Measurements from ENCODE around the gene HDAC8. TPM values are rescaled to one million over a fixed set of nuclear protein-coding genes. Genes with fewer than 3 reads are reported as not detected.
"Not testable (repeated sequence)": the region's sequence is repeated elsewhere in the genome, so short reads cannot be mapped to it uniquely, and the experiment has no call there.

Gene HDAC8
- total RNA-seq, 1 donor from 2014 or later, result 23.4 TPM

GRCh38 chrX:72468607-72469006, 104.0 kb downstream of the HDAC8 start:
- intact Hi-C loops (cut with DNase I), result no loop called here

GRCh38 chrX:72467135-72467534, 105.5 kb downstream of the HDAC8 start:
- intact Hi-C loops (cut with DNase I), result no loop called here
- no peak for DNase-seq (ENCODE audit: low spot score)

More at GRCh38 chrX:72468607-72469006, 104.0 kb downstream of the HDAC8 start:
- DNase-seq (ENCODE audit: low spot score), result no peak

GRCh38 chrX:72466493-72466892, 106.2 kb downstream of the HDAC8 start:
- intact Hi-C loops (cut with DNase I), result no loop called here
- no peak for DNase-seq (ENCODE audit: low spot score)

GRCh38 chrX:72465889-72466288, 106.8 kb downstream of the HDAC8 start:
- intact Hi-C loops (cut with DNase I), result no loop called here
- DNase-seq (ENCODE audit: low spot score), result no peak

GRCh38 chrX:72461766-72462165, 110.9 kb downstream of the HDAC8 start:
- intact Hi-C loops (cut with DNase I), result no loop called here

GRCh38 chrX:72461288-72461687, 111.4 kb downstream of the HDAC8 start:
- no peak for DNase-seq (ENCODE audit: low spot score)
- intact Hi-C loops (cut with DNase I), result no loop called here

More at GRCh38 chrX:72461766-72462165, 110.9 kb downstream of the HDAC8 start:
- no peak for DNase-seq (ENCODE audit: low spot score)

- intact Hi-C loops (cut with DNase I), result no loop called here
- no peak for DNase-seq (ENCODE audit: low spot score)
Observed at GRCh38 chrX:72460715-72461114, 111.9 kb downstream of the HDAC8 start.

GRCh38 chrX:72449034-72449433, 123.6 kb downstream of the HDAC8 start:
- DNase-seq (ENCODE audit: low spot score); intact Hi-C loops (cut with DNase I): not testable (repeated sequence)

GRCh38 chrX:72440764-72441163, 131.9 kb downstream of the HDAC8 start:
- intact Hi-C loops (cut with DNase I); DNase-seq (ENCODE audit: low spot score): not testable (repeated sequence)

GRCh38 chrX:72436010-72436409, 136.6 kb downstream of the HDAC8 start:
- intact Hi-C loops (cut with DNase I), result no loop called here
- no peak for DNase-seq (ENCODE audit: low spot score)

GRCh38 chrX:72430405-72430968, 142.2 kb downstream of the HDAC8 start:
- intact Hi-C loops (cut with DNase I), result no loop called here
- DNase-seq (ENCODE audit: low spot score), result no peak

GRCh38 chrX:72421797-72422196, 150.8 kb downstream of the HDAC8 start:
- intact Hi-C loops (cut with DNase I), result no loop called here
- no peak for DNase-seq (ENCODE audit: low spot score)

- intact Hi-C loops (cut with DNase I), result no loop called here
Observed at GRCh38 chrX:72409993-72410392, 162.7 kb downstream of the HDAC8 start.

GRCh38 chrX:72408885-72409284, 163.8 kb downstream of the HDAC8 start:
- intact Hi-C loops (cut with DNase I), result no loop called here
- DNase-seq (ENCODE audit: low spot score), result no peak

More at GRCh38 chrX:72409993-72410392, 162.7 kb downstream of the HDAC8 start:
- no peak for DNase-seq (ENCODE audit: low spot score)

GRCh38 chrX:72405136-72405535, 167.5 kb downstream of the HDAC8 start:
- intact Hi-C loops (cut with DNase I); DNase-seq (ENCODE audit: low spot score): not testable (repeated sequence)

GRCh38 chrX:72402614-72403013, 170.0 kb downstream of the HDAC8 start:
- DNase-seq (ENCODE audit: low spot score), result no peak
- intact Hi-C loops (cut with DNase I), result no loop called here

- intact Hi-C loops (cut with DNase I), result no loop called here
- DNase-seq (ENCODE audit: low spot score), result no peak
Observed at GRCh38 chrX:72399816-72400215, 172.8 kb downstream of the HDAC8 start.

GRCh38 chrX:72396117-72396516, 176.5 kb downstream of the HDAC8 start:
- intact Hi-C loops (cut with DNase I), result no loop called here
- no peak for DNase-seq (ENCODE audit: low spot score)

GRCh38 chrX:72395237-72395636, 177.4 kb downstream of the HDAC8 start:
- DNase-seq (ENCODE audit: low spot score), result no peak
- intact Hi-C loops (cut with DNase I), result no loop called here

- DNase-seq (ENCODE audit: low spot score), result no peak
- intact Hi-C loops (cut with DNase I), result no loop called here
Observed at GRCh38 chrX:72394518-72395170, 178.0 kb downstream of the HDAC8 start.

GRCh38 chrX:72393836-72394517, 178.7 kb downstream of the HDAC8 start:
- DNase-seq (ENCODE audit: low spot score), result no peak
- intact Hi-C loops (cut with DNase I), result no loop called here

All from cardiac septum (tissue), 1 donor.